Central memory CD8-positive, alpha-beta T cell (primary cell): Measurements from ENCODE around the gene HUWE1.
A peak's percentile ranks its signal among the peaks of the same experiment; 100 is the strongest.

Experiments used
- ATAC-seq: fragments of 150-1000 bp; cut with Tn5 transposase; replicated peaks from 2 replicates; pipeline ENCODE4 v1.10.0; 2022; ENCODE audit warnings: mild to moderate bottlenecking, moderate FRiP score, moderate number of reproducible peaks; ENCODE audit not compliant: poor library complexity, severe bottlenecking; ENCODE audit errors: extremely low read depth
- DNase-seq, 2 donors: peaks; one replicate each; pipeline ENCODE4 v3.0.0; 2021; ENCODE audit warnings: low spot score in 2 of 2
- H3K27ac Mint-ChIP-seq: one replicate; pipeline ENCODE4 v1.8.0; 2022; ENCODE audit warnings: low read depth, mild to moderate bottlenecking, moderate library complexity, mixed read lengths
- H3K27me3 Mint-ChIP-seq: one replicate; pipeline ENCODE4 v1.8.0; 2022; ENCODE audit warnings: mixed read lengths
- H3K36me3 Mint-ChIP-seq: one replicate; pipeline ENCODE4 v1.8.0; 2022; ENCODE audit warnings: mild to moderate bottlenecking, moderate library complexity, mixed read lengths; ENCODE audit not compliant: insufficient read depth
- H3K4me1 Mint-ChIP-seq: one replicate; pipeline ENCODE4 v1.8.0; 2022; ENCODE audit warnings: mixed read lengths
- H3K4me3 Mint-ChIP-seq: one replicate; pipeline ENCODE4 v1.8.0; 2022; ENCODE audit warnings: mild to moderate bottlenecking, moderate library complexity, mixed read lengths
- H3K9me3 Mint-ChIP-seq: one replicate; pipeline ENCODE4 v1.8.0; 2022; ENCODE audit warnings: mixed read lengths

HUWE1 gene

DNA sequence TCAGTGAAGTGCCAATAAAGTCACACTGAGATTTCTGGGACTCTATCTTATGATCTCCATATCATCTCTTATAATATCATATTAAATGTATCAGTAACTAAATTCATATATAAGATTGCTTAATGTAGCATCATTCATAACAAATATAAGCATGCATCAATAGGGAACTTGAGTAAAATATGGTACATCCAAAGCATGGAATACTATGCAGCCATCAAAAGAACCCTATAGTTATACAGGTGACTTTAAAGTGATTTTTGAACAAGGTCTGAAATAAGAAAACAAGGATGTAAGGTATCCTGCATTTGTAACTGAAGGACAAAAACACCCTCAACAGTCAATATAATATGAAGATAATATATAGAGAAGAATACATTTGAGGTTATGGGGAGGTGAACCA, 47.3 kb downstream of the HUWE1 start:
- no peak overlapping the region for H3K4me3 Mint-ChIP-seq
- DNase-seq (no peak), ATAC-seq (no peak)
- no peaks in the 10 kb centered on the region for H3K4me1 Mint-ChIP-seq
- H3K27ac Mint-ChIP-seq, result no peak overlapping the region
- H3K9me3 Mint-ChIP-seq, result no peaks in the 10 kb centered on the region
- H3K27me3 Mint-ChIP-seq, result no peaks in the 10 kb centered on the region
- peaks cover 37% of the 10 kb centered on the region for H3K36me3 Mint-ChIP-seq

- Mint-ChIP-seq H3K27ac (no peak overlapping the region), H3K36me3 (peaks cover 25% of the 10 kb centered on the region), H3K9me3 (no peaks in the 10 kb centered on the region), H3K27me3 (no peaks in the 10 kb centered on the region), H3K4me3 (no peak overlapping the region), H3K4me1 (peaks cover 9% of the 10 kb centered on the region)
- ATAC-seq (no peak), DNase-seq (no peak)
Observed at GRCh38 chrX:53637479-53637878, 49.0 kb downstream of the HUWE1 start.

DNA sequence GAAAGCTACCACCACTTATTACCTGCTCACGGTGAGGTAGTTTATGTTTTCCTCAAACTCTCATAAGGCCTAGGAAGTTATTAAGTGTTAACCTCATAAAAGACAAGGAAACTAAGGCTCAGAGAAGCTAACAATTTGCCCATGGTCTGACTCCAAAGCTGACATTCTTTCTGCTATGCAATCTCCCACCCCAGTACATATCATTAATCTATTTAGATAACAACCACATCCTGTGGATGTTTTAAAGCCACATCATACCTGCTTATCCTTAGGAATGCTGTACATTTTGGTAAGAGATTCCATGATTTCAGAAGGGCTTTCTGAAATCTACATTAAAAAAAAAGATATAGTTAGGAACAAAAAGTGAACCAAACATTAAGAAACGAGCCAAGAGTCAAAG, 55.4 kb downstream of the HUWE1 start:
- H3K27me3 Mint-ChIP-seq, result no peaks in the 10 kb centered on the region
- no peak for ATAC-seq
- H3K4me3 Mint-ChIP-seq, result no peak overlapping the region
- H3K36me3 Mint-ChIP-seq, result peaks cover 48% of the 10 kb centered on the region
- no peak overlapping the region for H3K27ac Mint-ChIP-seq
- no peaks in the 10 kb centered on the region for H3K9me3 Mint-ChIP-seq
- peaks cover 9% of the 10 kb centered on the region for H3K4me1 Mint-ChIP-seq
- no peak for DNase-seq

GRCh38 chrX:53630261-53630660, 56.3 kb downstream of the HUWE1 start:
- Mint-ChIP-seq H3K4me1 (peaks cover 9% of the 10 kb centered on the region), H3K9me3 (no peaks in the 10 kb centered on the region), H3K36me3 (peaks cover 46% of the 10 kb centered on the region), H3K27ac (no peak overlapping the region), H3K27me3 (no peaks in the 10 kb centered on the region), H3K4me3 (no peak overlapping the region)
- no peak for ATAC-seq
- no peak for DNase-seq

DNA sequence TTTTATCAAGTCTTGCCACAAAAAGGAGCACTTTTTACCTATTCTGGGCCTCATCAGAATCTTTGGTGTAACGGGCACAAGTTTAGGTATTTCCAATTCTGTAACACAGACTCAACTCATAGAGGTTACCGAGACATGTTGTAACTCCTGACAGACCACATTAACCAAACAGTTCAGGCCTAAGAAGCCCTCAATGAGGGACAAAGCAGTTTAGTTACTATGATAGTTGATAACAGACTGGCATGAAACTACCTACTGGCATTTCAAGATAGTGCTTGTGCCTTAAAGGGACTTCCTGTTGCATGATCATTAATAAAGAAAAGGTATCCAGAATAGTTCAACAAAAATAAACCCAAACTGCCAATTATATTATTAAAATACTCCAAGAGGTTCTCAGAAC, 64.1 kb downstream of the HUWE1 start:
- ATAC-seq (no peak), DNase-seq (no peak)
- H3K4me1 Mint-ChIP-seq, result peaks cover 6% of the 10 kb centered on the region
- H3K9me3 Mint-ChIP-seq, result no peaks in the 10 kb centered on the region
- peaks cover 50% of the 10 kb centered on the region for H3K36me3 Mint-ChIP-seq
- peak overlapping the region; percentile 71 for H3K27ac Mint-ChIP-seq
- H3K27me3 Mint-ChIP-seq, result no peaks in the 10 kb centered on the region
- H3K4me3 Mint-ChIP-seq, result no peak overlapping the region

- ATAC-seq, result no peak
- Mint-ChIP-seq H3K27ac (peak overlapping the region; percentile 50), H3K27me3 (no peaks in the 10 kb centered on the region), H3K4me3 (no peak overlapping the region), H3K4me1 (peaks cover 6% of the 10 kb centered on the region), H3K9me3 (no peaks in the 10 kb centered on the region), H3K36me3 (peaks cover 48% of the 10 kb centered on the region)
- no peak for DNase-seq
Observed at GRCh38 chrX:53621418-53621986, 65.0 kb downstream of the HUWE1 start.

- Mint-ChIP-seq H3K27ac (no peak overlapping the region), H3K4me3 (no peak overlapping the region), H3K27me3 (no peaks in the 10 kb centered on the region), H3K9me3 (no peaks in the 10 kb centered on the region), H3K36me3 (peaks cover 52% of the 10 kb centered on the region), H3K4me1 (peaks cover 10% of the 10 kb centered on the region)
- no peak for DNase-seq
- no peak for ATAC-seq
Observed at GRCh38 chrX:53616946-53617345, 69.6 kb downstream of the HUWE1 start.

DNA sequence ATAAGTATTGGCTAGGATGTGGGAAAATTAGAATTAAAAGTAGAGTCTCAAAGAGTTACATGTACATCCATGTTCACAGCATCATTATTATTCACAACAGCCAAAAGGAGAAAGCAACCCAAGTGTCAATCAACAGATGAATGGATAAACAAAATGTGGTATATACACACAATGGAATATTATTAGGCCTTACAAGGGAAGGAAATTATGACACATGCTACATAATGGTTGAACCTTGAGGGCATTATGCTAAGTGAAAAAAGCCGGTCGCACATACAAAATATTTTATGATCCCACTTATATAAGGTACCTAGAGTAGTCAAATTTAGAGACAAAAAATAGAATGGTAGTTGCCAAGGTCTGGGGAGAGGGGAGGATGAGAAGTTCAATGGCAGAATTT, 80.1 kb downstream of the HUWE1 start:
- ATAC-seq (no peak), DNase-seq (no peak)
- no peak overlapping the region for H3K27ac Mint-ChIP-seq
- H3K9me3 Mint-ChIP-seq, result no peaks in the 10 kb centered on the region
- H3K36me3 Mint-ChIP-seq, result peaks cover 51% of the 10 kb centered on the region
- no peak overlapping the region for H3K4me3 Mint-ChIP-seq
- no peaks in the 10 kb centered on the region for H3K27me3 Mint-ChIP-seq
- no peaks in the 10 kb centered on the region for H3K4me1 Mint-ChIP-seq

GRCh38 chrX:53605004-53605403, 81.5 kb downstream of the HUWE1 start:
- Mint-ChIP-seq H3K36me3 (peaks cover 52% of the 10 kb centered on the region), H3K27ac (no peak overlapping the region)

GRCh38 chrX:53599781-53600396, 86.6 kb downstream of the HUWE1 start:
- no peak for DNase-seq
- Mint-ChIP-seq H3K4me3 (no peak overlapping the region), H3K36me3 (peaks cover 51% of the 10 kb centered on the region), H3K27me3 (no peaks in the 10 kb centered on the region), H3K9me3 (no peaks in the 10 kb centered on the region), H3K4me1 (no peaks in the 10 kb centered on the region), H3K27ac (no peak overlapping the region)
- no peak for ATAC-seq

More at GRCh38 chrX:53605004-53605403, 81.5 kb downstream of the HUWE1 start:
- Mint-ChIP-seq H3K4me3 (no peak overlapping the region), H3K4me1 (no peaks in the 10 kb centered on the region), H3K9me3 (no peaks in the 10 kb centered on the region), H3K27me3 (no peaks in the 10 kb centered on the region)
- no peak for ATAC-seq
- DNase-seq, result no peak

- DNase-seq, result no peak
- Mint-ChIP-seq H3K27ac (no peak overlapping the region), H3K4me1 (no peaks in the 10 kb centered on the region), H3K9me3 (no peaks in the 10 kb centered on the region), H3K27me3 (no peaks in the 10 kb centered on the region), H3K4me3 (no peak overlapping the region), H3K36me3 (peaks cover 58% of the 10 kb centered on the region)
- ATAC-seq, result no peak
Observed at GRCh38 chrX:53598169-53598568, 88.3 kb downstream of the HUWE1 start.

- ATAC-seq (no peak), DNase-seq (no peak)
- H3K27me3 Mint-ChIP-seq, result no peaks in the 10 kb centered on the region
- H3K4me1 Mint-ChIP-seq, result no peaks in the 10 kb centered on the region
- no peaks in the 10 kb centered on the region for H3K9me3 Mint-ChIP-seq
- peaks cover 65% of the 10 kb centered on the region for H3K36me3 Mint-ChIP-seq
- no peak overlapping the region for H3K27ac Mint-ChIP-seq
- no peak overlapping the region for H3K4me3 Mint-ChIP-seq
Observed at GRCh38 chrX:53595266-53595810, 91.2 kb downstream of the HUWE1 start.

- H3K27ac Mint-ChIP-seq, result no peak overlapping the region
- H3K9me3 Mint-ChIP-seq, result no peaks in the 10 kb centered on the region
- H3K27me3 Mint-ChIP-seq, result no peaks in the 10 kb centered on the region
- no peak for DNase-seq
- peaks cover 74% of the 10 kb centered on the region for H3K36me3 Mint-ChIP-seq
- H3K4me3 Mint-ChIP-seq, result no peak overlapping the region
- H3K4me1 Mint-ChIP-seq, result no peaks in the 10 kb centered on the region
- no peak for ATAC-seq
Observed at GRCh38 chrX:53594354-53594753, 92.2 kb downstream of the HUWE1 start.
